Left colon (tissue), 2 donors: ENCODE data around the gene AGTR1. TPM values are rescaled to one million over a fixed set of nuclear protein-coding genes. Genes with fewer than 3 reads are reported as not detected.

ENCODE experiments used
- ATAC-seq: fragments of 200-7000 bp; cut with Tn5 transposase; one replicate; pipeline ENCODE4 v1.9.1; 2020; ENCODE audit warnings: mild to moderate bottlenecking, moderate library complexity
- DNase-seq, 2 donors: peaks; one replicate each; pipeline ENCODE4 v3.0.0-alpha.2; 2020
- intact Hi-C, 2 donors: fragments of 100-400 bp; cut with DNase I in 1 of 2; cut with micrococcal nuclease in 1 of 2; formaldehyde crosslinking; loops; one replicate each; pipeline versions ENCODE4 v1.11.2 to v1.14.0; 2022; cut with DNase I, micrococcal nuclease
- total RNA-seq, 2 donors: library from RNA; stranded (reverse); fragmentation: NEBNext Ultra II Directional; extraction: Animal tissue kit (Norgen Biotek cat#: 25700); gene quantifications; one replicate each; pipeline ENCODE4 v1.2.1, GENCODE V29; 2021
- donor health status: DM: no; HTN: no; CAD: no.
- donor health status: DM: yes; HTN: yes; CAD: no.

Gene AGTR1
- total RNA-seq, 2 donors from 2014 or later = 0.85 to 5.4 TPM

DNA sequence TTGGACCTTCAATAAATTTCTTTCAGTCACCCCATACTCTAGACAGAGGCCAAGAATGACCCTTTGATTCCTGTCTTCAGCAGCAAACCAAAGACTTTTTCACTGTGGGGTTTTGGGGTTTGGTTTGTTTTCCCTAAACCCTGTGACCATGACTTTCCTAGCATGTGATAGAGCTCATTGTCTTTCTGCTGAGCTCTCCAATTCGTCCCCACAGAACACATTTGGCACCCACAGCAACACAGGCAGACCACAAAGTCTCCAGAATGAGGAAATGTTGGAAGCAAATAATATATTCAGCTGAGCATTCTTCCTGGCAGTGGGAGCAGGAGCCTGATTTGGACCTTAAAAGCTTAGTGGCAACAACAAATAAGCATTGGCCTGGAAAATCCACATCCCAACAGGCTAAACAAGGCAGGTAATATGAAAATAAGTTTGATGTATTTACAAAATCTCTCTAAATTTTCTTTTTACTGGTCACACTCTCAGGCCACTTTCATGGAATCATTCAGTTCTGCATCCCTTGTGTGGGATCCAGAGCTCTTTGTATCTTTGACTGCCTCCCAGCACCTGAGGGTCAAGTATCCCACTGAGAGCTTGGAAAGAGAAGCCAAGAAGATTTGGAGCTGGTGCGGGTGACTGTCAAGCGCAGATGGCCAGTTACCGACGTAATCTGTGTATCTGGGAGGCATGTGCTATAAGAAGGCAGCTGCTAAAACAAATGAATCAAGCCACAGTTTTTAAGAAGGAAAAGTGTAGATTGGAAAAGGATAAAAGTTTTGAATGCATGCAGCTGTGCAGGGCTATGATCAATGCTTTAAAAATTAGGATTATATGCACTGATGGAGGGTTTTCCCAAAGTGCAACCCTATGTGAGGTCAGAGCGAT is 93.4 kb downstream of the AGTR1 start:
- no peak for ATAC-seq
- intact Hi-C loops = no loop called here
- peak; percentile 5 to 29 for DNase-seq

DNA sequence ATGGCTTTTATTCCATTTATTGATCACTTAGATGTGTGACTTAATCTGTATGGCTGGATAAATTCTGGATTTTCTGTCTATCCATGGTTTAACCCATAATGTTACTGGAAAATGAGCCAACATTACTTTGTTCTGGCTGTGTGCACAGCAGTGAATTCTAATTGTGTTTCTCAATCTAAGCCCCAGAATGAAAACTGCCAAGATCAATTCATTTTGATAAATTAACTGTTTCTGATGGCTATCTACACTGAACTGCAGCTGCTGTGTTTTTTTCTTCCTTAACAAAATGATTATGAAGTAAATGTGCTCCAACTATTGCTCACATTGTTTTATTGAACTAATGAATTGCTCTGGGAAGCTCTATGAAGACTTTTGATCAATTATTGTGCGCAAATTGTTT is 94.2 kb downstream of the AGTR1 start:
- DNase-seq (no peak), ATAC-seq (no peak)
- intact Hi-C loops = no loop called here

DNA sequence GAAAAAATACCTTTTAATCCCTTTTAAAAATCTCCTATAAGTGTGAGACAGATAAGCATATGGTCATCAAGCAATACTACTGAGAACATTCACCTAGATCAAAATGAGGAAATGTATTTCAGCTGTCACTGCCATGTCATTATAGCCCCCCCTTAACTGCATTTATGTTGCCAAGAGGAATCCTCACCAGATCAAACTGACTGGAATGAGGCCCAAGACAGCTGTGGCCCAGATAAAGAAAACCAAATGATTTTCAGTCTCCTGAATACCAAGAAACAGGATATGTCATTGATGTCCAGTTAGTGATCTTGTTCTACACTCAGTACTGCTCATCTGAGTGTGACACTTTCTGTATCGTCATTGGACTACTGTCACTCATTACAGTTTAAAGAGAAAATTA is 94.8 kb downstream of the AGTR1 start:
- ATAC-seq = no peak
- intact Hi-C loops = no loop called here
- no peak for DNase-seq

Other genes with a start within 250 kb of the AGTR1 start
- gene CPB1, start 129.9 kb downstream of the AGTR1 start, total RNA-seq = 1 to 10 TPM; 1.1 to 3.1 TPM
- 10 to 100 TPM in 1 of 2 donors, 1 to 10 TPM in 1; 1.9 to 11.0 TPM for gene CPA3, start 167.4 kb downstream of the AGTR1 start, total RNA-seq